Breast epithelium (tissue), 3 donors: ENCODE measurements around the gene SEPTIN8.

Experiments used
- CTCF ChIP-seq, 3 donors: fragments of 450-650 bp; IDR thresholded peaks; one replicate each; pipeline ENCODE4 v1.5.1; 2016 to 2017; ENCODE audit warnings: antibody characterized with exemption in 3 of 3, mild to moderate bottlenecking in 3 of 3, moderate library complexity in 3 of 3
- POLR2A ChIP-seq: fragments of 450-650 bp; IDR thresholded peaks from one replicate; pipeline ENCODE4 v1.6.1; 2016; ENCODE audit warnings: antibody characterized with exemption, mild to moderate bottlenecking, moderate library complexity
- POLR2AphosphoS5 ChIP-seq, 3 donors: sonication (generic); formaldehyde crosslinking; IDR thresholded peaks; one replicate each; pipeline ENCODE4 v1.6.1; 2017; ENCODE audit warnings: antibody characterized with exemption in 3 of 3

GRCh38 chr5:132766806-132767055 lies 10.3 kb downstream of the SEPTIN8 start:
- no peak for TF ChIP-seq CTCF (IDR thresholded peaks at IDR 0.05)
- no peak for TF ChIP-seq POLR2AphosphoS5 (IDR thresholded peaks at IDR 0.05)
- no peak for TF ChIP-seq POLR2A
